Body of pancreas (tissue), 4 donors: ENCODE results near the gene AUH.

Source experiments
- POLR2A ChIP-seq, 3 donors: fragments of 450-650 bp; IDR thresholded peaks; one replicate each; pipeline ENCODE4 v1.6.1; 2016; ENCODE audit warnings: antibody characterized with exemption in 3 of 3, mild to moderate bottlenecking in 2 of 3
- TF ChIP-seq, protein P1 (sequence below), 7 experiments: fragments of 450-650 bp in 4 of 7; fragments of 200-600 bp in 3 of 7; sonication (generic) in 3 of 7; IDR thresholded peaks; one replicate each; pipeline ENCODE4 v1.5.1; 2016 to 2019; ENCODE audit warnings: antibody characterized with exemption in 7 of 7

- TF ChIP-seq POLR2A (IDR thresholded peaks at IDR 0.05), result no peak
- TF ChIP-seq, protein P1, sequence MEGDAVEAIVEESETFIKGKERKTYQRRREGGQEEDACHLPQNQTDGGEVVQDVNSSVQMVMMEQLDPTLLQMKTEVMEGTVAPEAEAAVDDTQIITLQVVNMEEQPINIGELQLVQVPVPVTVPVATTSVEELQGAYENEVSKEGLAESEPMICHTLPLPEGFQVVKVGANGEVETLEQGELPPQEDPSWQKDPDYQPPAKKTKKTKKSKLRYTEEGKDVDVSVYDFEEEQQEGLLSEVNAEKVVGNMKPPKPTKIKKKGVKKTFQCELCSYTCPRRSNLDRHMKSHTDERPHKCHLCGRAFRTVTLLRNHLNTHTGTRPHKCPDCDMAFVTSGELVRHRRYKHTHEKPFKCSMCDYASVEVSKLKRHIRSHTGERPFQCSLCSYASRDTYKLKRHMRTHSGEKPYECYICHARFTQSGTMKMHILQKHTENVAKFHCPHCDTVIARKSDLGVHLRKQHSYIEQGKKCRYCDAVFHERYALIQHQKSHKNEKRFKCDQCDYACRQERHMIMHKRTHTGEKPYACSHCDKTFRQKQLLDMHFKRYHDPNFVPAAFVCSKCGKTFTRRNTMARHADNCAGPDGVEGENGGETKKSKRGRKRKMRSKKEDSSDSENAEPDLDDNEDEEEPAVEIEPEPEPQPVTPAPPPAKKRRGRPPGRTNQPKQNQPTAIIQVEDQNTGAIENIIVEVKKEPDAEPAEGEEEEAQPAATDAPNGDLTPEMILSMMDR (IDR thresholded peaks at IDR 0.05), result no peak
Observed at GRCh38 chr9:91207729-91208418, 153.8 kb downstream of the AUH start.
